ENCODE measurements around the gene OXNAD1. TPM values are rescaled to one million over a fixed set of nuclear protein-coding genes. Genes with fewer than 3 reads are reported as not detected.

The OXNAD1 gene
- total RNA-seq, 2 donors from 2014 or later = 34.3 to 52.0 TPM

GRCh38 chr3:16352428-16352827, 87.4 kb downstream of the OXNAD1 start:
- Mint-ChIP-seq H3K9me3 (no peaks in the 10 kb centered on the region), H3K4me3 (no peak overlapping the region), H3K36me3 (ENCODE audit: insufficient read depth in 2 of 2) (peaks cover 9 to 44% of the 10 kb centered on the region in 2 donors), H3K4me1 (ENCODE audit: low read depth) (peaks cover 33% of the 10 kb centered on the region), H3K27ac (peak overlapping the region; percentile 36), H3K27me3 (ENCODE audit: low read depth) (no peaks in the 10 kb centered on the region)
- DNase-seq (no peak), ATAC-seq (replicated peaks in 1 of 2) (no peak)

GRCh38 chr3:16354291-16354690, 89.3 kb downstream of the OXNAD1 start:
- Mint-ChIP-seq H3K36me3 (ENCODE audit: insufficient read depth in 2 of 2) (peaks cover 7 to 32% of the 10 kb centered on the region in 2 donors), H3K4me1 (ENCODE audit: low read depth) (peaks cover 38% of the 10 kb centered on the region), H3K4me3 (no peak overlapping the region), H3K9me3 (no peaks in the 10 kb centered on the region), H3K27ac (peak overlapping the region; percentile 13), H3K27me3 (ENCODE audit: low read depth) (no peaks in the 10 kb centered on the region)
- ATAC-seq (replicated peaks in 1 of 2) (no peak), DNase-seq (no peak)

Other genes with a start within 250 kb of the OXNAD1 start
- gene GALNT15, start 90.5 kb upstream of the OXNAD1 start, total RNA-seq = under 1 TPM in 1 of 2 donors, not detected in 1; 0.30 TPM
- 10 to 100 TPM; 23.4 to 26.1 TPM for gene DPH3, start 269 bp upstream of the OXNAD1 start, total RNA-seq
- 100 to 1,000 TPM; 128 to 132 TPM for gene RFTN1, start 248.5 kb downstream of the OXNAD1 start, total RNA-seq

All from activated T-cell treated with anti-CD3 and anti-CD28 coated beads, Interleukin-2, amount 50 U/mL, for 72 hours (primary cell).